Natural killer cell (primary cell): ENCODE results near the gene CST7. TPM values are rescaled to one million over a fixed set of nuclear protein-coding genes. Genes with fewer than 3 reads are reported as not detected.

ENCODE experiments used
- ATAC-seq, 3 donors: fragments of 150-1000 bp in 2 of 3; fragments of 200-7000 bp in 1 of 3; cut with Tn5 transposase; 1 replicate in 1 of 3; 2 replicates in 2 of 3; pipeline ENCODE4 v1.10.0; 2021; ENCODE audit warnings: mild to moderate bottlenecking in 2 of 3, moderate library complexity in 2 of 3
- DNase-seq, 2 donors: peaks; one replicate each; pipeline versions ENCODE4 v3.0.0 to v3.0.0-alpha.2; 2013 to 2021; ENCODE audit warnings: mixed read lengths in 1 of 2
- H3K27ac ChIP-seq: one replicate; pipeline ENCODE4 v1.5.1; 2013; ENCODE audit warnings: mild to moderate bottlenecking, low read length
- H3K27me3 ChIP-seq: one replicate; pipeline ENCODE4 v1.6.1; 2013; ENCODE audit warnings: low read length; ENCODE audit not compliant: control insufficient read depth, insufficient read depth
- H3K36me3 ChIP-seq: one replicate; pipeline ENCODE4 v1.6.1; 2013; ENCODE audit warnings: low read length; ENCODE audit not compliant: control insufficient read depth, insufficient read depth
- H3K4me1 ChIP-seq: one replicate; pipeline ENCODE4 v1.6.1; 2013; ENCODE audit warnings: low read length; ENCODE audit not compliant: control insufficient read depth, insufficient read depth
- H3K4me3 ChIP-seq: one replicate; pipeline ENCODE4 v1.5.1; 2013; ENCODE audit warnings: low read length
- H3K9me3 ChIP-seq: one replicate; pipeline ENCODE4 v1.6.1; 2013; ENCODE audit warnings: low read length; ENCODE audit not compliant: control insufficient read depth, insufficient read depth
- H3K27ac Mint-ChIP-seq, 2 donors: one replicate each; pipeline ENCODE4 v1.8.0; 2022; ENCODE audit warnings: mild to moderate bottlenecking in 2 of 2, mixed read lengths in 2 of 2, moderate library complexity in 1 of 2
- H3K27me3 Mint-ChIP-seq, 2 donors: one replicate each; pipeline ENCODE4 v1.8.0; 2022; ENCODE audit warnings: low read depth in 2 of 2, mixed read lengths in 2 of 2
- H3K36me3 Mint-ChIP-seq: one replicate; pipeline ENCODE4 v1.8.0; 2022; ENCODE audit warnings: mixed read lengths
- H3K4me1 Mint-ChIP-seq, 2 donors: one replicate each; pipeline ENCODE4 v1.8.0; 2022; ENCODE audit warnings: mixed read lengths in 2 of 2
- H3K4me3 Mint-ChIP-seq: one replicate; pipeline ENCODE4 v1.8.0; 2022; ENCODE audit warnings: mild to moderate bottlenecking, moderate library complexity, mixed read lengths
- H3K9me3 Mint-ChIP-seq, 2 donors: one replicate each; pipeline ENCODE4 v1.8.0; 2022; ENCODE audit warnings: mixed read lengths in 2 of 2
- WGBS: methylation state at CpG from one replicate; pipeline ENCODE4 v1.1.7; 2013; ENCODE audit warnings: missing lambda C conversion rate; ENCODE audit not compliant: insufficient coverage; 5-methylcytosine and 5-hydroxymethylcytosine counted together
- intact Hi-C: fragments of 100-400 bp; cut with micrococcal nuclease; formaldehyde crosslinking; loops from one replicate; pipeline ENCODE4 v1.14.2; 2022
- total RNA-seq, 4 donors: library from RNA; stranded (reverse); fragments of 120-200 nt in 1 of 4; gene quantifications; one replicate each; pipeline versions ENCODE4 v1.2.3 to v1.2.4, GENCODE V29; 2013 to 2022
- TF ChIP-seq, protein P1 (sequence below): fragments of 200-600 bp; IDR thresholded peaks from one replicate; pipeline ENCODE4 v1.8.0; 2022; ENCODE audit warnings: antibody characterized with exemption

The CST7 gene
- total RNA-seq, 3 donors from 2014 or later (not counting 1 experiment from before 2014, with no cell fraction given), result 590 to 700 (median 619) TPM

DNA sequence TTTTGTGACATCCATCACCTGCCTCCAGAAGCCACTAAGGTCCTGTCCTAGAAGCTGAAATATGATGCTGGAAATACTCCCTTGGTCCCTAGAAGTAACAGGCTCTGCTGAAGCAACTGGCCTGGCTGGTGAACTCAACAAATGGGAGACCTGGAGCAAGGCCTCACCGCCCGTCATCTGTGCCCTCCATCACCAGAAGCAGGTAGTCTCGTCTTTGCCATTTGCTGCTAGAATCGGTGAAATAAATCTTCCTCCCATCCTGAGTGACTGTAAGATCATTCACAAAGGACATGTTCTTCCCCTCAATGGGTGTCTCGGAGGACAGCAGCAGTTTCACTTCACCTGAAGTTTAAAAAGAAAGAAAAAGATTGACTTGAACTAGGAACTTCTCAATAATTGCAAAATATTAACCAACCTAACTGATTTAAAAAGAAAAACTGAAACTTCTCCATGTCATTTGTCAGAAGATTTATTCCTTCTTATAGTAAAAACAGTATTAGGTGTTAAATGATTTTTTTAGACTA lies 21.0 kb downstream of the CST7 start:
- H3K36me3 ChIP-seq, result peaks cover 84% of the 10 kb centered on the region
- no peaks in the 10 kb centered on the region for H3K9me3 ChIP-seq
- Mint-ChIP-seq H3K4me3 (no peak overlapping the region), H3K4me1 (peaks cover 65 to 76% of the 10 kb centered on the region in 2 donors), H3K9me3 (no peaks in the 10 kb centered on the region), H3K36me3 (peaks cover 36% of the 10 kb centered on the region), H3K27ac (peak overlapping the region; percentile 11 to 98), H3K27me3 (no peaks in the 10 kb centered on the region)
- 97% methylated on average over 4 of the region's 5 CpGs for WGBS
- H3K4me1 ChIP-seq, result peaks cover 42% of the 10 kb centered on the region
- DNase-seq (no peak), ATAC-seq (no peak)
- intact Hi-C loops, result no loop called here
- H3K4me3 ChIP-seq, result no peak overlapping the region
- no peak overlapping the region for H3K27ac ChIP-seq
- TF ChIP-seq, protein P1, sequence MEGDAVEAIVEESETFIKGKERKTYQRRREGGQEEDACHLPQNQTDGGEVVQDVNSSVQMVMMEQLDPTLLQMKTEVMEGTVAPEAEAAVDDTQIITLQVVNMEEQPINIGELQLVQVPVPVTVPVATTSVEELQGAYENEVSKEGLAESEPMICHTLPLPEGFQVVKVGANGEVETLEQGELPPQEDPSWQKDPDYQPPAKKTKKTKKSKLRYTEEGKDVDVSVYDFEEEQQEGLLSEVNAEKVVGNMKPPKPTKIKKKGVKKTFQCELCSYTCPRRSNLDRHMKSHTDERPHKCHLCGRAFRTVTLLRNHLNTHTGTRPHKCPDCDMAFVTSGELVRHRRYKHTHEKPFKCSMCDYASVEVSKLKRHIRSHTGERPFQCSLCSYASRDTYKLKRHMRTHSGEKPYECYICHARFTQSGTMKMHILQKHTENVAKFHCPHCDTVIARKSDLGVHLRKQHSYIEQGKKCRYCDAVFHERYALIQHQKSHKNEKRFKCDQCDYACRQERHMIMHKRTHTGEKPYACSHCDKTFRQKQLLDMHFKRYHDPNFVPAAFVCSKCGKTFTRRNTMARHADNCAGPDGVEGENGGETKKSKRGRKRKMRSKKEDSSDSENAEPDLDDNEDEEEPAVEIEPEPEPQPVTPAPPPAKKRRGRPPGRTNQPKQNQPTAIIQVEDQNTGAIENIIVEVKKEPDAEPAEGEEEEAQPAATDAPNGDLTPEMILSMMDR, result no peak
- no peaks in the 10 kb centered on the region for H3K27me3 ChIP-seq

DNA sequence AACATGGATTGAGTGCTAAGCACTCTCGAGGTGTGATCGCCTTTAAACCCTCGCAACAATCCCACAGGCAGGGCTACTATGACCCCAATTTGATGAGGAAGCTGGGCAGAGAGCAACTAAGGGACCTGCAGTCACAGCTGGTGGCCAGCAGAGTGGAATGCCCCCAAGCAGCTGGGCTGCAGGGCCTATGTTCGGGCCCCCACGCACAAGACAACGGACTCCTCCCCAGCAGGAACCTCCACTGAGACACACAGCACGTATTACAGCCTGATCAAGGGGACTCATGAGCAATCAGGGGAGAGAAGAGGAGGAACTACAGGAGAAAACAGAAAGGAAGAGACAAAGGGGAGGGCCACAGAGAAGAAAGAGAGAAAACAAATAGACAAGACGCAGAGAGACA lies 21.7 kb downstream of the CST7 start:
- H3K9me3 ChIP-seq, result no peaks in the 10 kb centered on the region
- no peak overlapping the region for H3K4me3 ChIP-seq
- 81% methylated on average over 8 of the region's 8 CpGs for WGBS
- no peaks in the 10 kb centered on the region for H3K27me3 ChIP-seq
- no peak overlapping the region for H3K27ac ChIP-seq
- H3K27me3 Mint-ChIP-seq, result no peaks in the 10 kb centered on the region
- peaks cover 43% of the 10 kb centered on the region for H3K36me3 Mint-ChIP-seq
- peaks cover 80% of the 10 kb centered on the region for H3K36me3 ChIP-seq
- H3K27ac Mint-ChIP-seq, result peak overlapping the region; percentile 12 to 98
- TF ChIP-seq, protein P1, result no peak
- no peaks in the 10 kb centered on the region for H3K9me3 Mint-ChIP-seq
- H3K4me1 Mint-ChIP-seq, result peaks cover 65 to 76% of the 10 kb centered on the region in 2 donors
- intact Hi-C loops, result no loop called here
- H3K4me3 Mint-ChIP-seq, result peak overlapping the region; percentile 14
- no peak for ATAC-seq
- peaks cover 35% of the 10 kb centered on the region for H3K4me1 ChIP-seq
- DNase-seq, result no peak

DNA sequence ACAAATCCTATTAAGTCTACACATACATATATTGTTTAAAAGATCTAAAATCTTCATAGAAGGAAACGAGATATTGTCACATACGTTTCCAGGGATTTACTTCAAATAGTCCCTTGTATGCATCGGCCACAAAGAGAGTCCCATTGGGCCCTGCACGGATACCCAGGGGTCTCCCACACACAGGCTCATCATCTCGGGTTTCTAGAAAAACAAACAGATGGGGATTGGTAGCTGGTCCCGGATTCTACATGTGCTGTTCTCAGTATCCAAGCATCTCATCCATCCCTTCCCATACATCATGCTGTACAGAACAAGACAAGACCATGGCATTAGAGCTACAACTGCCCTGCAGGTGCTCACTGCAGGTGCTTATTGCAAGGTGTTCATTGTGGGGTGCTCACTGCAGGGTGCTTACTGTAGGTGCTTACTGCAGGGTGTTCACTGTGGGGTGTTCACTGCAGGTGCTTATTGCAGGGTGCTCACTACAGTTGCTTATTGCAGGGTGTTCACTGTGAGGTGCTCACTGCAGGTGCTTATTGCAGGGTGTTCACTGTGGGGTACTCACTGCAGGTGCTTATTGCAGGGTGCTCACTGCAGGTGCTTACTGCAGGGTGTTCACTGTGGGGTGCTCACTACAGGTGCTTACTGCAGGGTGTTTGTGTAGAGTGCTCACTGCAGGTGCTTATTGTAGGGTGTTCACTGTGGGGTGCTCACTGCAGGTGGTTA lies 22.5 kb downstream of the CST7 start:
- Mint-ChIP-seq H3K27ac (peak overlapping the region; percentile 12 to 98), H3K9me3 (no peaks in the 10 kb centered on the region)

More for the DNA sequence above, 22.5 kb downstream of the CST7 start:
- TF ChIP-seq, protein P1, result no peak
- H3K36me3 ChIP-seq, result peaks cover 80% of the 10 kb centered on the region
- Mint-ChIP-seq H3K4me1 (peaks cover 65 to 76% of the 10 kb centered on the region in 2 donors), H3K36me3 (peaks cover 51% of the 10 kb centered on the region), H3K4me3 (no peak overlapping the region), H3K27me3 (no peaks in the 10 kb centered on the region)
- no peaks in the 10 kb centered on the region for H3K27me3 ChIP-seq
- intact Hi-C loops, result no loop called here
- H3K4me1 ChIP-seq, result peaks cover 29% of the 10 kb centered on the region
- ATAC-seq (no peak), DNase-seq (no peak)
- H3K27ac ChIP-seq, result no peak overlapping the region
- WGBS, result 98% methylated on average over 6 of the region's 6 CpGs
- no peak overlapping the region for H3K4me3 ChIP-seq
- no peaks in the 10 kb centered on the region for H3K9me3 ChIP-seq
